Left cardiac atrium (tissue), 4 donors: ENCODE measurements around the gene IPO11. TPM values are rescaled to one million over a fixed set of nuclear protein-coding genes. Genes with fewer than 3 reads are reported as not detected.
A peak's percentile ranks its signal among the peaks of the same experiment; 100 is the strongest.
"Not testable (repeated sequence)": the region's sequence is repeated elsewhere in the genome, so short reads cannot be mapped to it uniquely, and the experiment has no call there.

Experiments
- ATAC-seq, 2 donors: fragments of 200-7000 bp; cut with Tn5 transposase; one replicate each; pipeline ENCODE4 v1.9.1; 2020; ENCODE audit warnings: mild to moderate bottlenecking in 2 of 2, moderate library complexity in 2 of 2
- DNase-seq: peaks from one replicate; pipeline ENCODE4 v3.0.0-alpha.2; 2020
- intact Hi-C, 2 donors: fragments of 100-400 bp; cut with DNase I; formaldehyde crosslinking; loops; one replicate each; pipeline versions ENCODE4 v1.14.1 to v1.15.1; 2022 to 2023
- total RNA-seq, 2 donors: library from RNA; stranded (reverse); fragmentation: NEBNext Ultra II Directional; extraction: Animal tissue kit (Norgen Biotek cat#: 25700); gene quantifications; one replicate each; pipeline ENCODE4 v1.2.1, GENCODE V29; 2021
- donor health status: DM: no; HTN: yes; CAD: no.
- donor health status: DM: no; HTN: yes; CAD: no; lungs with severe emphysema.
- donor health status: DM: yes; HTN: yes; CAD: no.
- donor health status: Dilated cardiomyopathy.

Gene IPO11
- total RNA-seq, 2 donors from 2014 or later = 22.9 to 25.4 TPM

GRCh38 chr5:62653001-62653863 is 240.7 kb downstream of the IPO11 start:
- DNase-seq (no peak), ATAC-seq (peak in 1 of 2 donors; percentile 25)
- intact Hi-C loops = no loop called here

GRCh38 chr5:62653864-62654575 is 241.5 kb downstream of the IPO11 start:
- intact Hi-C loops = no loop called here
- ATAC-seq = no peak
- DNase-seq = no peak

DNA sequence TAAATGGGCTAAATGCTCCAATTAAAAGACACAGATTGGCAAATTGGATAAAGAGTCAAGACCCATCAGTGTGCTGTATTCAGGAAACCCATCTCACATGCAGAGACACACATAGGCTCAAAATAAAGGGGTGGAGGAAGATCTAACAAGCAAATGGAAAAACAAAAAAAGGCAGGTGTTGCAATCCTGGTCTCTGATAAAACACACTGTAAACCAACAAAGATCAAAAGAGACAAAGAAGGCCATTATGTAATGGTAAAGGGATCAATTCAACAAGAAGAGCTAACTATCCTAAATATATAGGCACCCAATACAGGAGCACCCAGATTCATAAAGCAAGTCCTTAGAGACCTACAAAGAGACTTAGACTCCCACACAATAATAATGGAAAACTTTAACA is 245.2 kb downstream of the IPO11 start:
- ATAC-seq, intact Hi-C loops, DNase-seq: not testable (repeated sequence)

DNA sequence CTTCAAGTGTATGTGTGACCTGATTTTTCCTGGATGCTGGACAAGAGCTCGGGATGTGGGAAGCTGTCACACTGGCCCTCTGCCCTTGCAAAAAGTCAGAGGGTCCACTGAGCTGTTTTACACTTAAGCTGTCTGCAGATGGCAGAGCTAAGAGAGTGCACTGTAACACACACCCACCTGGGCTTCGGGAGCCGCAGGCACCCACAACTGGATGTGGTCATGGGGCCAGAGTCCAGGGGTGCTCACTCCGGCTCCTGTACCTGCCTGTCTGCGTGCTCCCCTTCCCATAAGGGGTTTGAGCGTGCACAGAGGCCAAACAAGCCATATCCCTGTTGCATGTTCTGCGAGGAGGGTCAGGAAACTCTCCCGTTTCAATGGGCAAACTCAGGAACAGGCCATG is 248.6 kb downstream of the IPO11 start:
- DNase-seq (no peak), ATAC-seq (peak; percentile 22 to 61)
- intact Hi-C loops = no loop called here

DNA sequence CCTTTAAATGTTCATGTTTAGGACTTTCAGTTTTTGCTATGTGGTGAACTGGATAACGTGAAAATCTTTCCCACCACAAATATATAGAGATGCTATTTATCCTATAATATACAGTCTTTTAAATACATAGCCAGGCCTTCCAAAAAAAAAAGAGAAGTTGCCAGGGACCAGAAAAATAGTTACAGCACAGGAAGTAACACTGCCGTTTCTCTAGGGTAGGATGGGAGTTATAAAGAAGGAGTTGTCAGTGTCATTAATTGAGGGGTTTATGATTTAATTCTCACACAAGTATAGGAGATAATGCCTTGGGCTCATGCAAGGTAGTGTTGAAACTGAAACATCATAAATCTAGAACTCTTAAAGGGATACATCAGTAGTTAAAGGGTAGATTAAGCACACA is 250.0 kb downstream of the IPO11 start:
- DNase-seq (no peak), ATAC-seq (no peak)
- intact Hi-C loops = no loop called here

DNA sequence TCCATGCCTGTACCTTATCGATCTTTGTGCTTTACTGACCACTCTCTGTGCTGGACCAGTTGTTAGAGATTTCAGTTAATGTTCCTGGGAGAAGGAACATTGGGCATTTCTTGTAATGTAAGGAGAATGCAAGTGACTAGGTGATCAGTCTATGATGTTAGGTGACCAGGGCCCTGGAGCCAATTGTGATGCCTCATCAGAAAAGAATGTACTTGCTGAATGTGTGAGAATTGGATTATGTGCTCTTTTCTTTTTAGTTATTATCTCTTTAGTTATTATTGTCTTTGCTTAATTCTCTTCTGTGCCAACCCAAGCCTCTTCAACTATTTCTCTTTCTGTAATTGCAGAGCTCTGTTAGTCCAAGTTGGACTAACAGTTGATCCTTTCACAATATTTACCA is 258.9 kb downstream of the IPO11 start:
- ATAC-seq (peak in 1 of 2 donors; percentile 76), DNase-seq (no peak)
- intact Hi-C loops = no loop called here

DNA sequence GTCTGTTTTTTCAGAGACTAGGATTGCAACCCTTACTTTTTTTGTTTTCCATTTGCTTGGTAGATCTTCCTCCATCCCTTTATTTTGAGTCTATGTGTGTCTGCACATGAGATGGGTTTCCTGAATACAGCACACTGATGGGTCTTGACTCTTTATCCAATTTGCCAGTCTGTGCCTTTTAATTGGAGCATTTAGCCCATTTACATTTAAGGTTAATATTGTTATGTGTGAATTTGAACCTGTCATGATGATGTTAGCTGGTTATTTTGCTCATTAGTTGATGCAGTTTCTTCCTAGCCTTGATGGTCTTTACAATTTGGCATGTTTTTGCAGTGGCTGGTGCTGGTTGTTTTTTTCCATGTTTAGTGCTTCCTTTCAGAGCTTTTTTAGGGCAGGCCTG is 264.0 kb downstream of the IPO11 start:
- DNase-seq, intact Hi-C loops, ATAC-seq: not testable (repeated sequence)

Other genes starting within 250 kb of the IPO11 start
- gene KIF2A, start 106.6 kb upstream of the IPO11 start, total RNA-seq = 10 to 100 TPM; 11.6 to 14.8 TPM
- 10 to 100 TPM; 17.6 to 23.5 TPM for gene DIMT1, start 8.9 kb upstream of the IPO11 start, total RNA-seq
- 1 to 10 TPM; 2.0 to 2.2 TPM for gene LRRC70, start 166.1 kb downstream of the IPO11 start, total RNA-seq